HG03135 (cell line): ENCODE results near the gene ARHGAP27.

Experiments
- ATAC-seq: cut with Tn5 transposase; IDR thresholded peaks from one replicate; pipeline ENCODE4 v1.9.1; 2021; ENCODE audit warnings: mild to moderate bottlenecking, moderate library complexity; ENCODE audit not compliant: unreplicated experiment

The ARHGAP27 gene

DNA sequence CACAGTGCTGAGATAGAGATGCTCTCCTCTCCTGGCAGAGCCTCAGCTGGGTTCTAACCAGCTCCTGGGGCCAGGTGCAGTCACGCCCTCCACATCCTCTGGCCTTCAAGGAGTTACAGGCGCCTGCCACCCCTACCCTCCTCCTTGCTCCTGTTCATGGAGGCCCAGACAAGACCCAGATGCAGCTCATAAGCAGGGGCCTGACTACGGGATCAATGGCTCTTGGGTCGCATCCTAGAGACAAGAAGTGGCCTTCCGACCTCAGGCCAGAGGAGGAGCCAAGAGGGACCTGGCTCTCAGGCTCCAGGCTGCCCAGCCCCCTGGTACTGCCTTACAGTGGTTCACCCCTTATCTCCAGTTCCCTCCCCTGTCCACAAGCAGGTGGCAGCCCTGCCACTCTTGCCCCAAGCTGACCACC lies 23.0 kb downstream of the ARHGAP27 start:
- ATAC-seq, result no peak

DNA sequence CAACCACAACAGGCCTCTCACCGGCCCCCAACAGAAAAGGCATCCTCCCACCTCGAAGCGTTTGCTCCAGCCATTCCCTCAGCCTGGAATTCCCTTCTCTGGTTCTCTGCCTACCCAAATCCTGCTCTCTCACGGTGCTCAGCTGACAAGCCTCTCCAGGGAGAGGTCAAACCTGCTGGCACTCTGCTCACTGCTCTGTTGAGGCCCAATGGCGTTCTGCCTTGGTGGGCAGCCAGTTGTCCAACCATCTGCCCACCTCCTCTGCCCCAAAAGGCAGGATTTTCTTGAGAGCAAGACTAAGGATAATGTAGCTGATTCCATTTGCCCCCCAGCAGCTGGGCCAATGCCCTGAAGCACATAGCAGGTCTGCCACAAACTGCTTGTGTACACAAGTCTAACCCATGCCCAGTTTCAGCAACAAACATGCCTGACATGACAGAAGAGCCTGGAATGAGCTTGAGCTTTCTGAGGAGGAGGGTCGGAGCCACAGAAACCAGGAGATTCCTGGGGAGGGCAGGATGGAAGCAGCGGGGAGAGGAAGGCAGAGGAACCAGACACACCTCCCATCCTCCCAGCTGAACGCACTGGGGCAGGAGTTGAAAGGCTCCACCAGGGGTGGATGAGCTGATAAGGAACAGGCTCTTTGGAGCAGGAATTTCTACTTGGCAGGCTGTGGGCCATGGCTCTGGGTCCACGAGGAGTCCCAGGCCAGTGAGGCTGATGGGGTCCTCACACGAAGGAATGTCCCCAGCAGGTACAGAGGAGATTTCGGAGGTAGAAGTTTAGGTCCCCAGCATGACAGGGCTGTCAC lies 23.9 kb downstream of the ARHGAP27 start:
- ATAC-seq, result no peak

DNA sequence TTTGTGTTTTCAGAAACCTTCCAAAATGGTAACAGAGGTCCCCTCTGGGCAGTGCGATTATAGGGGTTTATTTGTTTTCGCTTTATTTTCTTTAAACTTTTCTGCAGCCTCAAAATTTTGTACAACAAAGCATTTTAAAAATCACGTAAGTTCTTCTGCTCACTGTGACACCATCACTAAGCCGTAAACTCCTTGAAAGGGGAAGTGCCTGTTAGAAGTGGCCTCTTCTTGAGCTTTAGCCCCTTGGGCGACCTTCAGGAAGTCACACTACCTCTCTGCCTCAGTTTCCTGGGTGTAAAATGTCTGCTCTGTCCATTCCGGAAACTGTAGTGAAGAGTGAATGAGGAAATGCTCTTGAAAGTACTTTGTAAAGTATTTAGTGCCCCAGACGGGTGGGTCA lies 26.6 kb downstream of the ARHGAP27 start:
- no peak for ATAC-seq

DNA sequence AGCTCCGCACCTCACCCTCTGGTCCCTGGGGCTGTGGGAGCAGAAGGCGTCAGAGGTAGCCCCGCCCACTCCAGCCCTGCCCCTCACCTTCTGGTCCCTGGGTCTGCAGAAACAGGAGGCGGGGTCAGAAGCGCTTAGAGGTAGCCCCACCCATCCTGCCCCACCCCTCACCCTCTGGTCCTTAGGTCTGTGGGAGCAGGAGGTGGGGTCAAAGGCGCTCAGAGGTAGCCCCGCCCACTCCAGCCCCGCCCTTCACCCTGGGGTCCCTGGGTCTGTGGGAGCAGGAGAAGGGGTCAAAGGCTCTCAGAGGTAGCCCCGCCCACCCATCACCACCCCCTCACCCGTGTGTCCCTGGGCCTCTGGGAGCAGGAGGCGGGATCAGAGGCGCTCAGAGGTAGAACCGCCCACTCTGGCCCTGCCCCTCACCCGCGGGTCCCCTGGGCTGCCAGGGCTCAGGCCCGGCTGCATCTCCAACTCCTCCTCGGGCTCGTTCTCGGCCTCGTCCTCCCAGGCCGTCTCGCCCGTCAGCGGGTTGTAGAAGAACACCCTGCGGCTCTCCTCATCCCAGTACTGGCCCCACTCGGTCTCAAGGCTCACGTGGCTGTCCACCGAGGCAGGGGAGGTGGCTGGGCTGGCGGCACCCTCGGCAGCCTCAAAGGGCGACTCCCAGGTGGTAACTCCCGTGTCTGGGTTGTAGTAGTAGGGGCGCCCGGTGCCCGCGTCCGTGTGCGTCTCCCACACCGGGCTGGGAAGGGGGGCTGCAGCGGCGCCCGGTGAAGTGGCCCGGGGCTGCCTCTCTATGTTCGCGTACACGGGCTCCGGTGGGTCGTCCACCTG lies 27.2 kb downstream of the ARHGAP27 start:
- ATAC-seq, result no peak

DNA sequence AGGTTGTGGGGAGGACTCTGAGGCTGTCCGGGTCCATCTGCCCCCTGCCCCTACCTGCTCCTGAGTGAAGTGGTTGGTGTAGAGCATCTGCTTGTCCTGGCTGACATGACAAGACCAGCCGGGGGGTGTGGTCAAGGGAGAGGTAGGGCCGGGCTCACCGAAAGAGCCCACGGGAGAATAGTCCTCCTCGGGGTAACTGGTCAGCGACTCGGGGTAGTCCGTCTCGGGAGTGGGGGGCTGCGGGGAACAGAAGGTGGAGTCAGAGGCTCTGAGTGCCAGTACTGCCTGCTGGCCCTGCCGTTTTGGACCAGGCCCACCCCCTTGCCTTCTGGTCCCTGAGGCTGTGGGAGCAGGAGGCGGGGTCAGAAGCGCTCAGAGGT lies 27.8 kb downstream of the ARHGAP27 start:
- no peak for ATAC-seq

DNA sequence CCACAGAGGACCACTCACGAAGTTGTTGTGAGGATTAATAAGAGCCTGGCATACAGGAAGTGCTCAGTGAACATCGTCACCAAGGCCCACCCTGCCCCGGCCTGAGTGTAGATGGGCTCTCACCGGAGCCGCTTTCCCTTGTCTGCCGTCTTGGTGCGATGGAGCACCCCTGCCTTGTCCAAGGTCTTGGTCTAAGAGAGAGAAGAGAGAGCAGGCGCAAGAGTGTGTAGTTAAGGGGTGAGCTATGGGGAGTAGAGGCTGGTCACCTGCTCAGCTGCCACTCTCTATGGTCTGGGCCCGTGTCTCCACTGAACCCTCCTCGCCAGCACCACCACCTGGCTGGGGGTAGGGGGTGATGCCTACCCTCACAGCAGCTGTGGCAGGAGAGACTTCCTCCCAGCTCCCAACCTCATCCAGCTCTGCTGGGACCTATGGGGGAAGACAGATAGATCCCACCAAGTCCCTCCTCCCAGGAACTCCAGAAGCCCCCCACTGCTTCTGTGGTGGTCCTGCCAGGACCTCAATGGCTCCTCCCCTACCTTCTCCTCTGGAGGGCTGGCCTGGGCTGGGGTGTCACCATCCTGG lies 28.7 kb downstream of the ARHGAP27 start:
- no peak for ATAC-seq

DNA sequence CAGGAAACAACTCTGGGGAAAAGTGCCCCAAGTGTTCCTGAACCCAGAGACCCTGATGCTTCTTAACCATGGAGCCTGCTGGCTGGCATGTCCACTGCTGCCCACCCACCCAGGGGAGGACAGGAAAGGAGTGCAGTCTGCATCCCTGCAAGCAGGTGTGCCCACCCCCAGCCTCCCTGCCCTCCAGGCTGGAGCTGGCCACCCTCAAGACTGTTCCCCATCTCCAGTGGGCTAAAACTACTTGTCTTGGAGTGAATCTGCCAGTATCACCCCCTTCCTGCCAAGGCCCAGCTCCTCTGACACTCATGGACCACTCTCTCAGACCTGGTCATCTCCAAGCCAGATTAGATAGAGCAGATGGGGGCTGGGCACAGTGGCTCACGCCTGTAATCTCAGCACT lies 29.8 kb downstream of the ARHGAP27 start:
- ATAC-seq, result no peak

DNA sequence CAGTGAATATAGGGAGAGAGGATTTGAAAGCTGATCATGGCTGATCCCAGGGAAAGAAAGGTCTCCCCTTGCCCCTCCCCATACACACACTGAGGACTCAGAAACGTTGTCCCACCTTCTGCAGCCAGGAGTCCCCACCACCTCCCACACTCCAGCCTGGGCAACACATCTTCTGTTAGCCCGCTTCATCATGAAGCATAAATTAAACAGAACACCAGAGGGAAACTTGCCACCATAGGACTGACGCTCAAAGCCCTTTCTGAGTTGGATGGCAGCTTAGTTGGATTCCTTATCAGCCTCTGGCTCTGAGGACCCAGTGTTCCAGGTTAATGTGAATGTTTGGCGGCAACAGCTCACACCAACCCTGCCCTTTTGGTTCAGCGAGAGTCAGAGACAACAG lies 33.9 kb downstream of the ARHGAP27 start:
- ATAC-seq, result no peak

DNA sequence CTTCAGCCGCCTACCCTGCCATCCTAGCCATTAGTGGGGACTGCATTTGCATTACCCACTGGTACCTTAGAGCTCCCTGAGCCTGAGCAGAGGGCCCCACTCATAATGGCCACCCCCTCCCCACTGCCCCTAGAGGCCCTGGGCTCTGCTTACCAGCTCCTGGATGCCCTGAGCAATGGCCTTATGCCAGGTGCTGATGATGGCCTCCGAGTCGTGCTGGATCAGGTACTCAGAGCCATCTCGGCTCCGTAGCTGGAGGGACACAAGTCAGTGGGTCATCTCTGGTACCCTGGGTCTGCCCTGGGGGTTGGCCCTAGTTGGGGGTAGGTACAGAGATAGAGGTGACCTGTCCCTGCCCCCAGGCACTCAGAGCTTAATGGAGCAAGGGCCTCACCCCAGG lies 34.9 kb downstream of the ARHGAP27 start:
- ATAC-seq, result no peak

DNA sequence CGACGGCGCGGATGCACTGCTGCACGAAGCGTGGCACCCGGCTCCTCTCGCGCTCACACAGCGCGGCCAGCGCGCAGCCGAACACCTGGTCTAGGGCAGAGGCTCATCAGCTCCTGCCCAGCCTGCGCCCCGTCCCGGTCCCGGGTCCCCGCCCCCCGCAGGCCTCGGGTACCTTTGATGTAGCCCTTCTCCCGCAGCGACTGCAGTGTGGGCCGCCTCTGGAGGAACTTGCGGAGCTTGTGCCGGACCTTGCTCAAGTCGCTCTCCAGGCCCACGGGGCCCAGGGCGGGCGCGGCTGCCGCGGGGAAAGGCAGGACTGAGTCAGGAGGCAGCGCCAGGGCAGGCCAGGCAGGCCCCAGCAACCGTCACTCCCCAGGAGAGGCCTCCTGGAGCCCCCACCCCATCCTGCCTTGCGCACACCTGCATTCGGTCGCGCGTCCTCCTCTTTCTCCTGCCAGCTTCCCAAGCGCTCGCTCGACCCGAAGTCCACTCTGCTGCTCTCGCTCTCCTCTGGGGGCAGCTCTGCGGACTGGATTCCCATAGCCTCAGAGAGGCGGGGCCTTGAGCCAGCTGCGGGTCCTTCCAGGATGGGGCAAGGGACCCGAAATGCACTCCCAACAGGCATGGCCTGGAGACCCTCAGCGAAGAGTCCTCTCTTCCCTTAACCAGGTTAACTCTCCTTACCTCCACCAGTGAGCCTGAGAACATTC lies 36.0 kb downstream of the ARHGAP27 start:
- no peak for ATAC-seq

DNA sequence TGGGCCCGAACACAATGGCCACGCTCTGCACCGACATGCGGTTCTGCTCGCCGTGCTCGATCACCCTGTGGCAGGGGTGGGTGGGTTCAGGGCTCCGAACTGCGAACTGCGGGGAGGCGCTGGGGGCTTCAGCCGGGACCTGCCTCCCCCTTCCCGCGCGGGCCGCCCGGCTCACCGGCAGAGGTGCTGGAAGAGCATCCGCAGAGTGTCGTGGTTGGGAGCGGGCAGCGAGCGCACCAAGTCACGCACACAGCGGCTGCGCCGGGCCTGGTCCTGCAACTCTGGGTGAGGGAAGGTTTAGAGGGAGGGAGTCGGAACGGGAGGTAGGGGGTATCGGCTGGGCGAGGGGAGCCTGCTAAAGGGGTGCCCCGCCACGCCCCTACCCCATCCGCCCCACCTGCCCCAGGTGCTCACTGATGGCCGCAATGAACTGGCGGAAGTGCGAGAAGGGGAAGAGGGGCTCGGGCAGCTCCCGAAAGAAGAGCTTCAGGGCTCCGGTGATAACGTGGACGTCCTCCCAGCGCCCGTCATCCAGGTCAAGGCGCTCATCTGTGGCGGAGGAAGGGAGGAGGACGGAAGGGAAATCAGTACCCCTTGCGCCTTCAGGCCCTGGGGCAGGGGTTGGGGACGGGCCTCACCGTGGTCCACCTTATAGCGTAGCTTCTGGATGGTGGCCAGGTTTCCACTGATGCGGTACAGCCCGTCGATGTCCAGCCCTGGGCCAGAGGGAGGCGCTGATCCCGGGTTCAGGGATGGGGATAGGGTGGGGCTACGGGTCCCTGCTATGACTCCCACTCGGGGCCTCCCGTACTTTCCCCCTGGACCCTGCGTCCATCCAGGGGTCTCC lies 36.9 kb downstream of the ARHGAP27 start:
- no peak for ATAC-seq

DNA sequence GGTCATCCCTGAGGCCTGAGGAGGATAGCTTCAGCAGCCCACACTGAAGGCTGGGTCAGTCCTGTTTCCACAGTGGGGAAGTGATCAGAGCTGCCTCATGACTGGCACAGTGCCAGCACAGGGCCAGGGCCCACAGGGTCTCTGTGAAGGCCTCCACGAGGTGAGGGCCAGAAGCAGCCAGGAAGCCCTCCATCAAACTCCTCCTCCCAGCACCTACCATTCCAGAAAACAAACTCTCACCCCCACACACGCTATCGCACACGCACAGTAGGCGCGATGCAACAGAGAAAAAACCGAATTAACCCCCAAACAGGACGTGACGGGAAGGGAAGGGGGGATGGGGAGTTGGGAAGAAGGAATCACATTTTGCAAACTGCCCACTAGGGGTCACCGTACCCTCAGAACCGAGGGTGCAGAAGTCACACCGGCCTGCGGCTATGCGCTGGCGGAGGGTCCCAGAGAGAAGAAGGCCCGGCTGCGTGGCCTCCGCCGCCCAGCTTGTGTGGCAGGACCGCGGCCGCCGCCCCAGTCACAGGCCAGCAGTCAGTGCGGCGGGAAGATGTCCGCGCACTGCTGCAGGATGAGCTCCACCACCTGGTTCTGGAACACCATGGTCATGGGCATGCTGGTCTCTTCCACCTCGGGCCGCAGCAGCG lies 37.6 kb downstream of the ARHGAP27 start:
- ATAC-seq, result no peak

DNA sequence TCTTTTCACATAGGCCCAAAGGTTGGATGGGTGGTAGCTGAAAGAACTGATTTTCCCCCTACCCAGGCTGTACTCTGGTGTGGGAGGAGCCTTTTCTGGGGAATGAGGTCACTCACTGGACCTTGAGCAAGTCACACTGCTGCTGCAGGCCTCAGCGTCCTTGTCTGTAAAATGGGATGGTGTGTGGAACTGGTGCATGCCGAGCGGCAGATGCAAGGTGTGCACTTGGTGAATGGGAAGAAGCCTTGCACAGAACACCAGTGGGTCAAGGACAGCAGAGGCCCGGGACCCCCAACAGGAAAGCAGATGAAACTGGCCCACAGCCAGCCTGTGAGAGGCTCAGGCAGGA lies 38.1 kb downstream of the ARHGAP27 start:
- no peak for ATAC-seq

DNA sequence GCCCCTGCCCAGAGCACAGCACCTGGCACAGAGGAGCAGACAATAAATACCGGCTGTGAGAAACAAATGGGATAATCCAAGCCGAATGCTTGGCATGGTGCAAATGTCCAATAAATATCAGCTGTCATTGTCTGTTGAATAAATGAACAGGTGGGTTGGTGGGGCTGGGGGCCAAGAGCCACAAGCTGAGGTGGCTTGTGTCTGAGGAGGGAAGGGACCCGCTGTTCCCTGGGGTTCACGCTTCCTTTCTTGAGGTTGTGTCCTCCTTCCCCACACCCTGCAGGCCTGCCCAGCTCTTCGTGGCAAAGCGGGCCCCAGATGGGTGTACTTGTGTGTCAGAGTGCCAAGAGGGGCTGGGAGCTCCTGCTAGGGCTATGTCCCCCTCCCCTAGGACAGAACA lies 38.6 kb downstream of the ARHGAP27 start:
- ATAC-seq, result no peak

DNA sequence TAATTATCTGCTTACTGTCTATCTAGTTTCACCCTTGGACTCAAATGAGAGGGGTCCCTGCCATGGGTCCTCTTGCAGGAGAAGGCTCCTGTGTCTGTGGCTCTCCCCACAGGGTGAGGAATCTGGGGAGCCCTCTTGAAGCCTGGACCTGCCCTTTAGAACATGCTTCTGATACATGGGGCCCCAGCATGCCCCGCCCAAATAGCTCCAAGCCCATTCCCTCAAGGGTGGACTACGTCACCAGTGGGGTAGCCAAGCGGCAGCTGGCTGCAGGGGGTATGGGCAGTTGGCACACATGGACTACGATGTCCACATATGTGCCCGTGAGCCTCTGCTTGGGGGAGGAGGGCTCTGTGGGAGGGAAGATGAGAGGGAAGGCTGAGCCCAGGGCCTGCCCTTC lies 39.3 kb downstream of the ARHGAP27 start:
- no peak for ATAC-seq

DNA sequence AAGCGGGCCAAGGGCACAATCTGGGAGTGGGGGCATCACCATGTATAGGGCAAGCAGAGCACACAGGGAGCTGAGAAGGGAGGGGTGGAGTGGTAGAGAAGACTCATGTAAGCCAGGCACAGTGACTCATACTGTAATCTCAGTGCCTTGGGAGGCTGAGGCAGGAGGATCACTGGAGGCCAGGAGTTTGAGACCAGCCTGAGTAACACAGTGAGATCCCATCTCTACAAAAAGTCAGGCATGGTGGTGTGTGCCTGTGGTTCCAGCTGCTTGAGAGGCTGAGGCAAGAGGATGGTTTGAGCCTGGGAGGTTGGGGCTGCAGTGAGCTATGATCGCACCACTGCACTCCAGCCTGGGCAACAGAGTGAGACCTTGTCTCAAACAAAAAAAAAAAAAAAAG lies 40.8 kb downstream of the ARHGAP27 start:
- no peak for ATAC-seq

DNA sequence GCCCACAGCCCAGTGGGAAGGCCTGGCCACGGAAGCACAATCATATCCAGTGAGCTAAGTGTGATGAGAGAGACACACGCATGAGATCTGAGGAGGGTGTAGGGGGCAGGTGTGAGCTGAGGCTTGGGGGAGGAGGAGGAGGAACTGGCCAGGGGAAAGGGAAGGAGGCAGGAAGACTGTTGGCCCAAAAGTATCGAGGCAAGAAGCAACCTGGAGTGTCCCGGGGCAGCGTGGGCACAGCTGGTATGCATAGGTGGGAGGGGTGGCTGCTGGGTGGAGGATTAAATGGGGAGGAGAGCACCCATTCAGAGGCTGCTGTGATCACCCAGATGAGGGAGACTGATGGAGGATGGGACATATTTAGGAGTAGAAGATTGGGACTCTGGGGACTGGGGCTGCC lies 41.4 kb downstream of the ARHGAP27 start:
- no peak for ATAC-seq

DNA sequence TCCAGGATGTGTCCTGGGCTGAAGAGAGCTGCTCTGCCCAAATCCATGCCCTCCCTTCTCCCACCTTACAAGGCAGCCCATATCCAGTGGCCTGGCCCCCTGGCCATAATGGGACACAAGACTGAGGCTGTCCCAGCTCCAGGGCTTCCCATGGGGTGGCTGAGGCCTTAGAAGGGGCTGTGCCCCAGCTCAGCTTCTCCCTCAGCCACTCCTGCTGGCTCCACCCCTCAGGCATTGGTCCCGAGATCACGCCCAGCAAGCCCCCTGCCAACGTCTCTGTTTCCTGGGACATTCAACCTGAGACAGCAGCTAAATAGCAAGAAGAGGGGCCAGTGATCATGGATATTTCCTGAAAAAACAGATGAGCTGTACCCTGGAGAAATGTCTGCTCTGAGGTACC lies 43.3 kb downstream of the ARHGAP27 start:
- no peak for ATAC-seq

DNA sequence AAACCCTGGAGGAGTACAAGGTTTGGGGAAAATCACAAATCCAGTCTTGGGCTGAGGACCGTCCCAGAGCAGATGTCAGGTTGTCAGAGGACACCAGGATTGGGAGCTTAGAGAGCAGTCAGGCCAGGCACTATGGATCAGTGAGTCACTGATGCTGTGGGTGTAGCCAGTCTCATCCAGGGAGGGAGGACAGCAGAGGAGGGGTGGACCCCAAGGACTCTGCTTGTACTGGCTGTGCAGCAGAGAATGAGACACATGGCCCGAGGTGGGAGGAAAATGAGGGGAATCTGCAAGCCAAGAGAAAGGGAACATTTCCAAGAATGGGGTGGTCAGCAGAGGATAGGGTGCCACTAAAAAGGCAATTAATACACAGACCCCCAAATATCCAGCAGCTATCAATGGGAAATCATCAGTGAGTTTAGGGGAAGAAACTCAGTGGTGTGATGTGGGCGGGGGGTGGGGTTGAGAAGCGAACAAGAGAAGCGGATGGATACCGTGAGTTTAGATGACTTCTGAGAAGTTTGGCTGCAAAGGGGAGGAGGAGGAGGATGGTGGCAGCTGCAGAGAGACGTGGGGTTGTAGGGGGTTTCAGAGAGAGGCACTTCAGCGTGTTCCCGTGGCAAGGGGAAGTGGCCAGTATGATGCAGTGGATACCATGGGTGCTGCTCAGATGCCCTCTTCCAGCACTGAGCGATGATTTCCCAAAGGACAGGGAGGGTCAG lies 43.9 kb downstream of the ARHGAP27 start:
- ATAC-seq, result no peak
